GM12864 (cell line): Measurements from ENCODE around the gene PTPN14.

Experiments
- DNase-seq: peaks from one replicate; pipeline ENCODE4 v3.0.0-alpha.2; 2011; ENCODE audit warnings: low read depth
- H3K4me3 ChIP-seq: 2 replicates; pipeline ENCODE4 v1.5.1; 2011; ENCODE audit warnings: mild to moderate bottlenecking, low read depth, low read length, control low read depth
- CTCF ChIP-seq: IDR thresholded peaks from 2 replicates; pipeline ENCODE4 v1.5.1; 2011; ENCODE audit warnings: low read depth, mild to moderate bottlenecking, moderate library complexity, low read length, control low read depth, inconsistent platforms; ENCODE audit errors: missing control alignments

The PTPN14 gene

GRCh38 chr1:214552174-214552608 is 789 bp upstream of the PTPN14 start:
- peak overlapping the region; percentile 27 for H3K4me3 ChIP-seq
- TF ChIP-seq CTCF, result no peak
- DNase-seq, result no peak

DNA sequence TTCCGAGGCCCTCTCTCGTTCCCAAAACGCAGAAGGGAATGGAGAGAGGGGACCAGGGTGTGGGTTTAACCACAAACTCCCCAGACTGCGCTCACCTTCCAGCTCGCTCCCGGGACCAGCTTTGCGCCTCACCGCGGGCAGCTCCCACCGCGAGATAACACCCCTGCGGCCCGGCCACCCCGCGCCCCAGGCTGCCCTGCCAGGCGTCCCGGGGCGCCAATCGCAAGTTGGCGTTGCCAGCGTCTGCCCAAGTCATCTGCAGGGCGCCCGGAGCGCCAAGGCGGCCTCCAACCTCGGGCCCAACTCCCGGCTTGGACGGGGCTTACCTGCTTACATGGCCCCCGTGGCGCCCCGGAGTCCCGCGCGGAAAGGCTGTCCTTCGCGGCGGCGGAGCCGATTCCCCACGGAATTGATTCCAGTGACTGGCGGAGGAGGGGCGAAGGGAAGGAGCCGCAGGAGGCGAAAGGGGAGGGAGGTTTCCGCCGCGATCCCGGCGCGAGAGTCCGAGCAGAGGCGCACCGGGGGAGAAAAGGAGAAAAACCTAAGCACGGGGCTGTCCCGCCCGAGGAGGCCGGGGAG is 456 bp downstream of the PTPN14 start:
- TF ChIP-seq CTCF, result no peak
- no peak for DNase-seq
- H3K4me3 ChIP-seq, result no peak overlapping the region; the same call in 1 of the 2 replicates

DNA sequence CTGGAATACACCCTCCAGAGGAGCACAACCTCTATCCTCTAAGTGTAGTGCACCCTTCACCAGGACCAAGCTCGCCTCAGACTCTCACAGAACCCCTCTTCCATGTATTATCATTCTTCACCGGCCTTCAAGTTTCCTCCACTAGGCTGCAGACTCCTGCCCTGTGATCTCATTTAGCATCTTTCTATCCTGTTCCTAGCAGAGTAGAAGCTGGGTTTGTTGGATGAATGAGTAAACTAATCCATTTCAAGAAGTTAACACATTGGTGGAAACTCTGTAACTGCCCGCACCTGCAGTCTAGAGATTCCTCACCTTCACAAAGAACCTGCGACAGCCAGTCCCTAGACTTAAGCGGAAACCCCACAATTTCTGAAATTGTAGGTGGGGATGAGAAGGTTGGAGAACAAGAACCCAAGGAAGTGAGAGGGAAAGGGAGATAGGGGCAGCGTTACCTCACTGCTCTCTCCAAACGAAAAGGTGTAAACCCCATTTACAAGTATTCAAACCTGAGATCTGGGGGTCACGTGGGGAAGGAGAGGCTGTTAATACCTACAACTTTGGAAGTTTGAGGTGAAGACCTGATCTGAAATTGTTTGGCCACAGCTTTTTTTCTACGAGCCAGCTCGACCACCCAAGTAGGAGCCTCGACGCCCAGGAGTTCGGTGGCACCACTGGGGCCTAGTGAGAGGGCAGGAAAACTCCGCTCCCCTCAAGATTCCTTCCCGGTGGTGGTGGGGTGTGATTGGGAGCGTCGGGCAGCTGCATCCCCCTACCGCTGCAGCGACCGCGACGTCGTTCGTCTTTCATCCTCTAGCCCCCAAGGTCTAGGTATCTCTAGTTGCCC is 1.2 kb downstream of the PTPN14 start:
- no peak for DNase-seq
- H3K4me3 ChIP-seq, result no peak overlapping the region
- no peak for TF ChIP-seq CTCF

DNA sequence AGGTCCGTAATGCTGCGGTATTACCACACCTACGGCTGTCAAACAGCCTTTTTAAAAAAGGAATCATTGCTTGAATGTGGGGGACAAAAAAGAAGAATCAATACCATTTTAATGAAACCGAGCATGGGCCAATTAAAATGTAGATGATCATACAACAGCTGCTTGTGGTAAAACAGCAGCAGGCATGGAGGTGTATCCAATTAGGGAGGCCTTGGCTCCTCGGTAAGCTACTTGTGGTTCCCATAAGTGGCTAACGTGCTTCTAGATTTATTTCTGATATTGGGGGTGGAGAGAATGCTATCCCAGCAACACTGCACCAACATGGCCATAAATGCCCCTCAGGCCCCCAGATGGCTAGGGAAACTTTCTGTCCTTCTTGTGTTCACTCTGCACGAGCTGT is 1.8 kb downstream of the PTPN14 start:
- no peak overlapping the region for H3K4me3 ChIP-seq
- no peak for DNase-seq

GRCh38 chr1:214548988-214549387 is 2.4 kb downstream of the PTPN14 start:
- no peak overlapping the region for H3K4me3 ChIP-seq
- no peak for TF ChIP-seq CTCF
- DNase-seq, result no peak

More for the DNA sequence above, 1.8 kb downstream of the PTPN14 start:
- no peak for TF ChIP-seq CTCF

GRCh38 chr1:214548271-214548670 is 3.1 kb downstream of the PTPN14 start:
- no peak overlapping the region for H3K4me3 ChIP-seq
- TF ChIP-seq CTCF, result no peak
- no peak for DNase-seq
